Fibroblast of lung (primary cell): ENCODE measurements around the gene AIFM1. TPM values are rescaled to one million over a fixed set of nuclear protein-coding genes. Genes with fewer than 3 reads are reported as not detected.

Source experiments
- DNase-seq, 2 donors: peaks; one replicate each; pipeline versions ENCODE4 v3.0.0 to v3.0.0-alpha.2; 2010; ENCODE audit warnings: low read depth in 2 of 2
- H2AFZ ChIP-seq: 2 replicates; pipeline ENCODE4 v1.5.1; 2012; ENCODE audit warnings: low read length, control low read depth, inconsistent platforms
- H3K27ac ChIP-seq: 2 replicates; pipeline ENCODE4 v1.5.1; 2011; ENCODE audit warnings: low read length, control low read depth; ENCODE audit not compliant: insufficient read depth
- H3K27me3 ChIP-seq: 2 replicates; pipeline ENCODE4 v1.5.1; 2011; ENCODE audit warnings: mild to moderate bottlenecking, low read length; ENCODE audit not compliant: control insufficient read depth, insufficient read depth
- H3K36me3 ChIP-seq: 2 replicates; pipeline ENCODE4 v1.5.1; 2011; ENCODE audit warnings: low read length; ENCODE audit not compliant: control insufficient read depth, insufficient read depth
- H3K4me1 ChIP-seq: 2 replicates; pipeline ENCODE4 v1.5.1; 2011; ENCODE audit warnings: low read length; ENCODE audit not compliant: control insufficient read depth, insufficient read depth; ENCODE audit errors: extremely low read depth
- H3K4me2 ChIP-seq: 2 replicates; pipeline ENCODE4 v1.5.1; 2011; ENCODE audit warnings: low read length, control low read depth; ENCODE audit not compliant: insufficient read depth; ENCODE audit errors: extremely low read depth
- H3K4me3 ChIP-seq, 4 experiments: fragments of 200-600 bp in 1 of 4; sonication (generic) in 1 of 4; replicated peaks in 1 of 4; 2 replicates each; pipeline ENCODE4 v1.5.1; 2011 to 2016; ENCODE audit warnings: low read length in 4 of 4, low read depth in 3 of 4, mild to moderate bottlenecking in 3 of 4, control low read depth in 2 of 4, inconsistent platforms in 1 of 4, mixed read lengths in 1 of 4; ENCODE audit not compliant: insufficient read depth in 1 of 4; ENCODE audit errors: control extremely low read depth in 1 of 4
- H3K79me2 ChIP-seq: 2 replicates; pipeline ENCODE4 v1.5.1; 2012; ENCODE audit warnings: mild to moderate bottlenecking, low read length, inconsistent platforms; ENCODE audit not compliant: control insufficient read depth, insufficient read depth
- H3K9ac ChIP-seq: 2 replicates; pipeline ENCODE4 v1.5.1; 2011; ENCODE audit warnings: mild to moderate bottlenecking, low read length, control low read depth; ENCODE audit not compliant: insufficient read depth
- H3K9me3 ChIP-seq: 2 replicates; pipeline ENCODE4 v1.5.1; 2012; ENCODE audit warnings: low read depth, low read length; ENCODE audit not compliant: control insufficient read depth, insufficient read depth
- H4K20me1 ChIP-seq: 2 replicates; pipeline ENCODE4 v1.5.1; 2011; ENCODE audit warnings: low read length; ENCODE audit not compliant: control insufficient read depth, insufficient read depth; ENCODE audit errors: extremely low read depth
- CTCF ChIP-seq, 2 donors: IDR thresholded peaks in 1 of 2; conservative IDR thresholded peaks in 1 of 2; 1 replicate in 1 of 2; 2 replicates in 1 of 2; pipeline ENCODE4 v1.5.1; 2011 to 2012; ENCODE audit warnings: low read length in 2 of 2, control low read depth in 1 of 2, inconsistent platforms in 1 of 2, low read depth in 1 of 2, mild to moderate bottlenecking in 1 of 2
- EZH2 ChIP-seq: IDR thresholded peaks from 2 replicates; pipeline ENCODE4 v1.5.1; 2012; ENCODE audit warnings: low read length, control low read depth, mild to moderate bottlenecking; ENCODE audit errors: missing control alignments
- polyA plus RNA-seq, 2 donors: library from polyadenylated mRNA; depleted of rRNA in 1 of 2; stranded (reverse) in 1 of 2; unstranded in 1 of 2; fragments of >200 nt; gene quantifications; 2 replicates each; pipeline ENCODE4 v1.2.1, GENCODE V29; 2011 to 2012; ENCODE audit warnings: missing spikeins in 1 of 2
- total RNA-seq: library from RNA; depleted of rRNA; stranded (reverse); fragments of >200 nt; gene quantifications from 2 replicates; pipeline ENCODE4 v1.2.1, GENCODE V29; 2014

The AIFM1 gene
- total and polyA plus RNA-seq, 2 donors (not counting 1 experiment from before 2014, with no cell fraction given): 23.1 to 36.1 TPM

- no peak overlapping the region for H3K27ac ChIP-seq
- TF ChIP-seq EZH2 (no peak), CTCF (conservative IDR thresholded peaks at IDR 0.05 in 1 of 2, IDR thresholded peaks at IDR 0.05 in 1 of 2; ENCODE audit: low read depth in 1 of 2, low read length in 2 of 2) (no peak)
- H4K20me1 ChIP-seq: no peaks in the 10 kb centered on the region
- no peak overlapping the region for H3K4me2 ChIP-seq
- no peak overlapping the region for H2AFZ ChIP-seq
- H3K27me3 ChIP-seq: no peaks in the 10 kb centered on the region
- no peak overlapping the region for H3K9ac ChIP-seq
- no peaks in the 10 kb centered on the region for H3K9me3 ChIP-seq
- DNase-seq: no peak
- no peaks in the 10 kb centered on the region for H3K4me1 ChIP-seq
- no peaks in the 10 kb centered on the region for H3K36me3 ChIP-seq
- H3K79me2 ChIP-seq: no peaks in the 10 kb centered on the region
- H3K4me3 ChIP-seq: no peak overlapping the region
Observed at GRCh38 chrX:130136961-130137360, 28.7 kb downstream of the AIFM1 start.

DNA sequence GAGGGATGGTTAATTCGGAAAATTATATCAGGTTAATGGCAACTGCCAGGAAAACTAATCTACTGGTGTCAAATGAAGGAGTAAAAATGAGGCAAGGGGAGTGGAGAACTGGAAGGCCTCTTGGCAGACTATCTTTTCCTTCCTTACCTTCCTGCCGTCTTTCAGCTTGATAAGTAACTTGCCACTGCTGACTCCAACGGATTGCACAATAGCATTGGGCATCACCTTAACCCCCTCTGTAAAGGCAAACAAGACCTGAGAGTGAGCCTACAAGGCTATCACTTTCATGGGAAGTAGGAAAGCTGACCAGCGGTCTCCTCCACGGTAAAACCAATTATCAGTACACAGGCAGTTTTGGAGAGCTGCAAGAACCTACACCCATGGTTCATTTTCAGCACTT, 29.1 kb downstream of the AIFM1 start:
- no peak for TF ChIP-seq CTCF (conservative IDR thresholded peaks at IDR 0.05 in 1 of 2, IDR thresholded peaks at IDR 0.05 in 1 of 2; ENCODE audit: low read depth in 1 of 2, low read length in 2 of 2)
- no peak for TF ChIP-seq EZH2
- Histone ChIP-seq H3K4me2 (no peak overlapping the region), H3K9me3 (no peaks in the 10 kb centered on the region), H3K4me3 (no peak overlapping the region), H2AFZ (no peak overlapping the region), H4K20me1 (no peaks in the 10 kb centered on the region), H3K9ac (no peak overlapping the region), H3K4me1 (no peaks in the 10 kb centered on the region), H3K27me3 (no peaks in the 10 kb centered on the region), H3K79me2 (no peaks in the 10 kb centered on the region), H3K27ac (no peak overlapping the region), H3K36me3 (no peaks in the 10 kb centered on the region)
- DNase-seq: no peak

DNA sequence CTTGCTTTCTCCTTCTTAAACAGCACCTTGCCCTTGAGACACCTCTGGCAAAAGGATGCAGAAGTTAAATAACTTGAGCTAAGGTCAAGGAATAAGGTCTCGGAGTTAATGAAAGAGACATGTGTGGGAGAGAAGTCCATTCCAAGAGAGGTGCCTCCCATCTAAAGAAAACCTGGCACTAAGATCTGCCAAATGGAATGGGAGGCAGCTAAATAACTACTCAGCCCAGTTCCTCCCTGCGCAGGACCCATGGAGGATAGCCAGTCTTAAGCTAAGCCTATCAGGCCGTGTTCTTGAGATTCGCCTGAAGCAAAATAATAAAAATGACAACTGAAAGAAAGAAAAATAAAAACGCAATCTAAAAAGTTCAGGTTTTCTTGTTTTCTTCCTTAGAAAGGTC, 34.7 kb downstream of the AIFM1 start:
- DNase-seq: no peak
- H2AFZ ChIP-seq: no peak overlapping the region
- TF ChIP-seq CTCF (conservative IDR thresholded peaks at IDR 0.05 in 1 of 2, IDR thresholded peaks at IDR 0.05 in 1 of 2; ENCODE audit: low read depth in 1 of 2, low read length in 2 of 2) (no peak), EZH2 (no peak)
- no peak overlapping the region for H3K9ac ChIP-seq
- no peak overlapping the region for H3K4me3 ChIP-seq
- H3K4me2 ChIP-seq: no peak overlapping the region
- H3K27me3 ChIP-seq: no peaks in the 10 kb centered on the region
- no peak overlapping the region for H3K27ac ChIP-seq
- no peaks in the 10 kb centered on the region for H4K20me1 ChIP-seq
- H3K9me3 ChIP-seq: no peaks in the 10 kb centered on the region
- no peaks in the 10 kb centered on the region for H3K36me3 ChIP-seq
- no peaks in the 10 kb centered on the region for H3K4me1 ChIP-seq
- no peaks in the 10 kb centered on the region for H3K79me2 ChIP-seq
